MM.1S (cell line): ENCODE results near the gene FOXP1.

Experiments used
- DNase-seq: peaks from one replicate; pipeline ENCODE4 v3.0.0-alpha.2; 2015
- H2AFZ ChIP-seq: fragments of 300-600 bp; sonication (generic); 2 replicates; pipeline ENCODE4 v1.6.0; 2016; ENCODE audit warnings: antibody characterized with exemption, low read length
- H3F3A ChIP-seq: fragments of 300-600 bp; sonication (generic); 2 replicates; pipeline ENCODE4 v1.6.1; 2016; ENCODE audit warnings: mild to moderate bottlenecking, antibody characterized with exemption, low read length, moderate library complexity, mixed read lengths; ENCODE audit not compliant: insufficient read depth
- H3K27ac ChIP-seq: fragments of 300-600 bp; sonication (generic); 2 replicates; pipeline ENCODE4 v1.5.1; 2016; ENCODE audit warnings: mild to moderate bottlenecking, low read length
- H3K27me3 ChIP-seq: fragments of 300-600 bp; sonication (generic); replicated peaks from 2 replicates; pipeline ENCODE4 v1.6.0; 2016; ENCODE audit warnings: low read length; ENCODE audit not compliant: insufficient read depth
- H3K36me3 ChIP-seq: fragments of 300-600 bp; sonication (generic); replicated peaks from 2 replicates; pipeline ENCODE4 v1.6.1; 2016; ENCODE audit warnings: mild to moderate bottlenecking, low read length, mixed read lengths; ENCODE audit not compliant: insufficient read depth
- H3K4me1 ChIP-seq: fragments of 300-600 bp; sonication (generic); 2 replicates; pipeline ENCODE4 v1.6.1; 2016; ENCODE audit warnings: low read length, mixed read lengths
- H3K4me2 ChIP-seq: fragments of 300-600 bp; sonication (generic); 2 replicates; pipeline ENCODE4 v1.6.0; 2016; ENCODE audit warnings: low read depth, low read length
- H3K4me3 ChIP-seq: fragments of 300-600 bp; sonication (generic); 2 replicates; pipeline ENCODE4 v1.5.1; 2016; ENCODE audit warnings: low read length, mixed read lengths
- H3K79me2 ChIP-seq: fragments of 300-600 bp; sonication (generic); 2 replicates; pipeline ENCODE4 v1.6.1; 2016; ENCODE audit warnings: mixed run types, low read length, mixed read lengths
- H3K9ac ChIP-seq: fragments of 300-600 bp; sonication (generic); 2 replicates; pipeline ENCODE4 v1.6.1; 2016; ENCODE audit warnings: low read length, mixed read lengths
- H3K9me2 ChIP-seq: fragments of 300-600 bp; sonication (generic); replicated peaks from 2 replicates; pipeline ENCODE4 v1.6.1; 2016; ENCODE audit warnings: mild to moderate bottlenecking, low read length, mixed read lengths; ENCODE audit not compliant: insufficient read depth
- H3K9me3 ChIP-seq: fragments of 300-600 bp; sonication (generic); replicated peaks from 2 replicates; pipeline ENCODE4 v1.6.1; 2016; ENCODE audit warnings: mild to moderate bottlenecking, low read length, mixed read lengths; ENCODE audit not compliant: insufficient read depth
- H4K20me1 ChIP-seq: fragments of 300-600 bp; sonication (generic); 2 replicates; pipeline ENCODE4 v1.6.1; 2016; ENCODE audit warnings: mild to moderate bottlenecking, low read length, moderate library complexity, mixed read lengths; ENCODE audit not compliant: insufficient read depth
- CTCF ChIP-seq: fragments of 300-600 bp; sonication (generic); IDR thresholded peaks from 2 replicates; pipeline ENCODE4 v1.5.1; 2016; ENCODE audit warnings: antibody characterized with exemption, low read length, mixed read lengths
- EZH2 ChIP-seq: fragments of 300-600 bp; sonication (generic); optimal IDR thresholded peaks from 2 replicates; pipeline ENCODE3; 2017; ENCODE audit warnings: low read depth, mild to moderate bottlenecking, antibody characterized with exemption, low read length, mixed read lengths
- EZH2phosphoT487 ChIP-seq: fragments of 300-600 bp; sonication (generic); IDR thresholded peaks from 2 replicates; pipeline ENCODE4 v1.6.1; 2018; ENCODE audit warnings: antibody characterized with exemption, low read length

FOXP1 gene

GRCh38 chr3:71598292-71598691 is 14.8 kb upstream of the FOXP1 start:
- no peak overlapping the region for H3K9ac ChIP-seq
- H4K20me1 ChIP-seq, result no peaks in the 10 kb centered on the region
- no peak overlapping the region for H2AFZ ChIP-seq
- no peaks in the 10 kb centered on the region for H3K36me3 ChIP-seq
- H3K79me2 ChIP-seq, result no peaks in the 10 kb centered on the region
- no peaks in the 10 kb centered on the region for H3K4me1 ChIP-seq
- H3K27ac ChIP-seq, result no peak overlapping the region
- TF ChIP-seq EZH2phosphoT487 (no peak), EZH2 (no peak), CTCF (no peak)
- DNase-seq, result no peak
- no peaks in the 10 kb centered on the region for H3F3A ChIP-seq
- H3K9me2 ChIP-seq, result no peaks in the 10 kb centered on the region
- H3K9me3 ChIP-seq, result no peaks in the 10 kb centered on the region
- no peak overlapping the region for H3K4me2 ChIP-seq
- H3K4me3 ChIP-seq, result no peak overlapping the region
- no peaks in the 10 kb centered on the region for H3K27me3 ChIP-seq

GRCh38 chr3:71597286-71597685 is 13.8 kb upstream of the FOXP1 start:
- no peak for TF ChIP-seq EZH2
- no peak for TF ChIP-seq EZH2phosphoT487
- no peak for TF ChIP-seq CTCF
- Histone ChIP-seq H3K27ac (no peak overlapping the region), H3K9me3 (no peaks in the 10 kb centered on the region), H3F3A (no peaks in the 10 kb centered on the region), H3K27me3 (no peaks in the 10 kb centered on the region), H2AFZ (no peak overlapping the region), H3K9me2 (no peaks in the 10 kb centered on the region), H4K20me1 (no peaks in the 10 kb centered on the region), H3K4me3 (no peak overlapping the region), H3K4me1 (no peaks in the 10 kb centered on the region), H3K36me3 (no peaks in the 10 kb centered on the region), H3K9ac (no peak overlapping the region), H3K79me2 (no peaks in the 10 kb centered on the region), H3K4me2 (no peak overlapping the region)
- no peak for DNase-seq

GRCh38 chr3:71593106-71593505 is 9.6 kb upstream of the FOXP1 start:
- DNase-seq, result no peak
- no peak overlapping the region for H2AFZ ChIP-seq
- H3F3A ChIP-seq, result no peaks in the 10 kb centered on the region
- H3K9me3 ChIP-seq, result no peaks in the 10 kb centered on the region
- H3K4me1 ChIP-seq, result no peaks in the 10 kb centered on the region
- no peaks in the 10 kb centered on the region for H3K27me3 ChIP-seq
- H3K27ac ChIP-seq, result no peak overlapping the region
- H3K36me3 ChIP-seq, result no peaks in the 10 kb centered on the region
- H3K79me2 ChIP-seq, result no peaks in the 10 kb centered on the region
- TF ChIP-seq EZH2 (no peak), EZH2phosphoT487 (no peak), CTCF (no peak)
- no peaks in the 10 kb centered on the region for H3K9me2 ChIP-seq
- H3K4me2 ChIP-seq, result no peak overlapping the region
- H3K4me3 ChIP-seq, result no peak overlapping the region
- H4K20me1 ChIP-seq, result no peaks in the 10 kb centered on the region
- H3K9ac ChIP-seq, result no peak overlapping the region
